Hepatocyte (in vitro differentiated cells): ENCODE data around the gene QRFP. TPM values are rescaled to one million over a fixed set of nuclear protein-coding genes. Genes with fewer than 3 reads are reported as not detected.
A peak's percentile ranks its signal among the peaks of the same experiment; 100 is the strongest.

Experiments
- DNase-seq: peaks from one replicate; pipeline ENCODE4 v3.0.0-alpha.2; 2016; ENCODE audit warnings: low spot score
- H2AFZ ChIP-seq: fragments of 200-600 bp; sonication (generic); 2 replicates; pipeline ENCODE4 v1.6.0; 2016; ENCODE audit warnings: antibody characterized with exemption, mild to moderate bottlenecking
- H3K27ac ChIP-seq: fragments of 200-600 bp; sonication (generic); 2 replicates; pipeline ENCODE4 v1.5.1; 2016; ENCODE audit warnings: mild to moderate bottlenecking
- H3K27me3 ChIP-seq: fragments of 200-600 bp; sonication (generic); 2 replicates; pipeline ENCODE4 v1.6.1; 2016
- H3K36me3 ChIP-seq: fragments of 200-600 bp; sonication (generic); replicated peaks from 2 replicates; pipeline ENCODE4 v1.5.1; 2016; ENCODE audit warnings: low read depth; ENCODE audit not compliant: insufficient read depth
- H3K4me1 ChIP-seq: fragments of 200-600 bp; sonication (generic); 2 replicates; pipeline ENCODE4 v1.5.1; 2016; ENCODE audit warnings: mild to moderate bottlenecking, moderate library complexity; ENCODE audit not compliant: insufficient read depth
- H3K4me2 ChIP-seq: fragments of 200-600 bp; sonication (generic); 2 replicates; pipeline ENCODE4 v1.6.0; 2016
- H3K4me3 ChIP-seq: fragments of 200-600 bp; sonication (generic); 2 replicates; pipeline ENCODE4 v1.5.1; 2016; ENCODE audit warnings: mild to moderate bottlenecking
- H3K79me2 ChIP-seq: fragments of 200-600 bp; sonication (generic); 2 replicates; pipeline ENCODE4 v1.6.0; 2017; ENCODE audit warnings: mild to moderate bottlenecking
- H3K9me2 ChIP-seq: fragments of 200-600 bp; sonication (generic); replicated peaks from 2 replicates; pipeline ENCODE4 v1.6.0; 2017; ENCODE audit warnings: mild to moderate bottlenecking; ENCODE audit not compliant: insufficient read depth
- H3K9me3 ChIP-seq: fragments of 200-600 bp; sonication (generic); 2 replicates; pipeline ENCODE4 v1.5.1; 2016; ENCODE audit warnings: low read depth, mild to moderate bottlenecking
- H4K20me1 ChIP-seq: fragments of 200-600 bp; sonication (generic); 2 replicates; pipeline ENCODE4 v1.6.0; 2016; ENCODE audit warnings: mild to moderate bottlenecking; ENCODE audit not compliant: insufficient read depth, poor library complexity, severe bottlenecking
- EZH2 ChIP-seq: fragments of 200-600 bp; sonication (generic); IDR thresholded peaks from 2 replicates; pipeline ENCODE4 v1.6.1; 2016; ENCODE audit warnings: antibody characterized with exemption, mild to moderate bottlenecking, borderline replicate concordance
- EZH2phosphoT487 ChIP-seq: fragments of 200-600 bp; sonication (generic); IDR thresholded peaks from one replicate; pipeline ENCODE4 v1.6.1; 2018; ENCODE audit warnings: antibody characterized with exemption, mild to moderate bottlenecking, low read depth, moderate library complexity; ENCODE audit not compliant: unreplicated experiment, severe bottlenecking
- WGBS: methylation state at CpG from one replicate; pipeline ENCODE4 v1.1.6; 2016; ENCODE audit warnings: low lambda C conversion rate; ENCODE audit errors: missing lambda C conversion rate; 5-methylcytosine and 5-hydroxymethylcytosine counted together
- polyA plus RNA-seq: library from polyadenylated mRNA; unstranded; fragments of >200 nt; fragmentation: Nextera tagmentation; extraction: Ambion mirVana; gene quantifications from 2 replicates; pipeline ENCODE4 v1.2.1, GENCODE V29; 2016
- total RNA-seq: library from RNA; depleted of rRNA; stranded (reverse); fragments of >200 nt; gene quantifications from 2 replicates; pipeline ENCODE4 v1.2.3, GENCODE V29; 2014
- TF ChIP-seq, protein P1 (sequence below): fragments of 200-600 bp; sonication (generic); IDR thresholded peaks from 2 replicates; pipeline ENCODE4 v1.5.1; 2016; ENCODE audit warnings: antibody characterized with exemption, mild to moderate bottlenecking; ENCODE audit not compliant: poor library complexity

QRFP gene
- total and polyA plus RNA-seq, 2 experiments from 2014 or later: 0.21 TPM; not detected in 1

DNA sequence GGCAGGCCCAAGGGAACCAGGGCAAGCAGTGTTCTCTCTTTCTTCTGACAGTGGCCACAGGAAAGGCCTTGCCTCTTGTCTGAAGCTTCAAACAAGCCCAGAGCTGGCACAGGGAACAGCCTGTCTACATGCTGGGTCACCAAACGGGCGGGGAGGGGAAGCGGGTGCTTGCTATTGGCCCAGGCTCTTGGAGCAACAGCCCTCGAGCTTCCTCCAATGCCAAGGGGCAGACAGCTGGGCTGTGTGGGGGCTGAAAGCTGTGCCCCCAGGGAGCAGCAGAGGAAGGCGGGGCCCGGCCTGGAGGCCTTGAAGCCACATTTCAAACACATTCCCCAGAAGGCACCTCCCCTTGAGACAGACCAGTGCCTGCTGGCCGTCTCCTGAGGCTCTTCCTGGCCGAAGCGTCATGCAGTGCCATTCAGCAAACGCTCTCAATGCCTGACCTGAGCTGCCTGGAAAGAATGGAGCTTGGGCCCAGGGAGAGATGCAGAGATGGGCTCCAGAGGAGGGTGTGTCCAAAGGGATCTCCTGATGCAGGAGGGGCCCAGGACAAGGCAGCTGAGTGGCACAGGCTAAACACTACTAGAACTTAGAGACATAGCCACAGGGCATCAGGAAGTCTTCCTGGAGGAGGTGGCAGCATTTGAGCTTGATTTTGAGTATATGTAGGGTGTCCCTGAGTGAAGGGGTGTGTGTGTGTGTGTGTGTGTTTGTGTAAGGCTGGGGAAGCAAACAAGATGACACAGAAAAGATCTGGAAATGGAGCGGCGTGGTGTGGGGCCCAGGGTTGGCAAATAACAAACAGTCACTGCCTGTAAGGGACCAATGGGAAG, 39.9 kb upstream of the QRFP start:
- peaks cover 19% of the 10 kb centered on the region for H3K4me1 ChIP-seq
- no peak overlapping the region for H3K27ac ChIP-seq
- WGBS: 64% methylated on average over 12 of the region's 12 CpGs
- TF ChIP-seq EZH2: no peak
- TF ChIP-seq, protein P1, sequence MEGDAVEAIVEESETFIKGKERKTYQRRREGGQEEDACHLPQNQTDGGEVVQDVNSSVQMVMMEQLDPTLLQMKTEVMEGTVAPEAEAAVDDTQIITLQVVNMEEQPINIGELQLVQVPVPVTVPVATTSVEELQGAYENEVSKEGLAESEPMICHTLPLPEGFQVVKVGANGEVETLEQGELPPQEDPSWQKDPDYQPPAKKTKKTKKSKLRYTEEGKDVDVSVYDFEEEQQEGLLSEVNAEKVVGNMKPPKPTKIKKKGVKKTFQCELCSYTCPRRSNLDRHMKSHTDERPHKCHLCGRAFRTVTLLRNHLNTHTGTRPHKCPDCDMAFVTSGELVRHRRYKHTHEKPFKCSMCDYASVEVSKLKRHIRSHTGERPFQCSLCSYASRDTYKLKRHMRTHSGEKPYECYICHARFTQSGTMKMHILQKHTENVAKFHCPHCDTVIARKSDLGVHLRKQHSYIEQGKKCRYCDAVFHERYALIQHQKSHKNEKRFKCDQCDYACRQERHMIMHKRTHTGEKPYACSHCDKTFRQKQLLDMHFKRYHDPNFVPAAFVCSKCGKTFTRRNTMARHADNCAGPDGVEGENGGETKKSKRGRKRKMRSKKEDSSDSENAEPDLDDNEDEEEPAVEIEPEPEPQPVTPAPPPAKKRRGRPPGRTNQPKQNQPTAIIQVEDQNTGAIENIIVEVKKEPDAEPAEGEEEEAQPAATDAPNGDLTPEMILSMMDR: no peak
- TF ChIP-seq EZH2phosphoT487: no peak
- H3K4me3 ChIP-seq: no peak overlapping the region
- DNase-seq: peak; percentile 53
- H3K36me3 ChIP-seq: no peaks in the 10 kb centered on the region
- H3K9me2 ChIP-seq: no peaks in the 10 kb centered on the region
- H3K4me2 ChIP-seq: no peak overlapping the region
- H2AFZ ChIP-seq: no peak overlapping the region
- H3K9me3 ChIP-seq: no peaks in the 10 kb centered on the region
- no peaks in the 10 kb centered on the region for H3K79me2 ChIP-seq
- peaks cover 65% of the 10 kb centered on the region for H3K27me3 ChIP-seq
- no peaks in the 10 kb centered on the region for H4K20me1 ChIP-seq

DNA sequence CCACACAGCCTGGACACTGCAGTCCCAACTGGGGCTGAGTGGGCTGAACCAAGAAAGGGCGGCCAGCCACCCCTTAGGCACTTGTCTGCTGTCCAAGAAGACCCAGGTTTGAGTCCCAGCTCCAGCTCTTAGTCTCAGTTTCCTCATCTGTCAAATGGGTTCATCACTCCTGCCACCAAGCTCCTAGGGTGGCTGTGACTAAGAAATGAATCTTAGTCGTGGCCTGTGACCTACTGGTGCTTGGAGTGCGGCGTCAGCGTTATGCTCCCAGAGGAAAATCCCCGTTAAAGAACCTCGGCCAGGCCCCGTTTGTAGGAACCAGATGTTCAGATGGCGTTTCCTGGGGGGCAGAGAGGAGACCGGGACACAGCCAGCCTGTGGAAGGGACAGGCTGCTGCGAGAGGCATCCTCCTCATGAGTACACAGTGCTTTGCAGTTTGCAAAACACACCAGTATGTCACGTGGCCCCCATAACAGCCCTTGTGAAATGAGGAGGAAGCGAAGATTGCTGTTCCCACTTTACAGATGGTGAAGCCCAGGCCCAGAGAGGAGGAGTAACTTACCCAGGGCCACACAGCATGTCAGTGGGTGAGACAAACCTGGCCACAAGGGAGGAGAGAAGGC, 39.1 kb upstream of the QRFP start:
- Histone ChIP-seq H3K9me2 (no peaks in the 10 kb centered on the region), H3K79me2 (no peaks in the 10 kb centered on the region), H2AFZ (no peak overlapping the region), H3K9me3 (no peaks in the 10 kb centered on the region), H3K4me2 (no peak overlapping the region), H3K4me3 (no peak overlapping the region), H3K27me3 (peaks cover 58% of the 10 kb centered on the region), H3K4me1 (peaks cover 21% of the 10 kb centered on the region), H4K20me1 (no peaks in the 10 kb centered on the region), H3K36me3 (no peaks in the 10 kb centered on the region), H3K27ac (no peak overlapping the region)
- WGBS: 89% methylated on average over 13 of the region's 13 CpGs
- no peak for DNase-seq
- TF ChIP-seq EZH2: no peak
- TF ChIP-seq, protein P1: no peak
- no peak for TF ChIP-seq EZH2phosphoT487

DNA sequence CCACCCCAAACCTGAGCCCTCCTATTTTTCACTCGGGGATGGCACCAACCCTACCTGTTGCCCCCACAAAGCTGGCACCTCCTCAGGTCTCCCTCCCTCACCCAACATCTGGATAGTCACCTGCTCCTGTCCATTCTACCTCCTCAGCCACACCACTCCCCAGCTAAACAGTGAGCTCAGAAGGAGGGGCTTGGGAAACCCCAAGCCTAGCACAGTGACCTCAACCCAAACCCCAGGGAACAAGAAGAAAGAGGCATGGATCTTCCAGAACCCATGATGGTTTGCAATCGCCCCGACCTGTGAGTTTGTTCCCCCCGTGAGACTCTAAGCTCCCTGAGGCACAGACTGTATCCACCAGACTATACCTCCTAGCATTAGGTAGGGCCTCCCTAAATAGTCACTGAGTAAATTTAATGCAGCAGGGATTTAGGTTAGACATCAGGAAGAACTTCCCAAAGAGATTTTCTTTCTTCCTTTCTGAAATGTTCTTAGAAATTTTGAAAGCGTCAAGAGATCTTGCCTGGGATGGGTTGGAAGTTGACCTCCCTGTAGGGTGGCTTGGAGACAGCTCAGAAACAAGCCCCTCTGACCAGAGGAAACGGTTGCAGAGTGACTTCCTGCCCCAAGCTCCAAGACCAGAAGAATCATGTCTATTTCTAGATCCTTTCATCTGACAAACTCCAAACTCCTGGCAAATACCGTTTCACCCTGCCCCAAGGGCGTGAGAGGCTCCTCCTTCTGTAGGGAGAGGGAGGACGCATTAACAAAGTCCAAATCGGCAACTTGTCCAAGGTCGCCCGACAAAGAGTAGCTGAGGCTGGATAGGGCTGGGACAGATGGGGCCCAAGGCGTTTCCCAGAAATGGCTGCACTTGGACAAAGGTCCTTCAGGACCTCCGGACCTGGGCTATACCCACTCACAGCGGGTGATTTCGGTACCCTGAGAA, 38.4 kb upstream of the QRFP start:
- H2AFZ ChIP-seq: no peak overlapping the region
- no peaks in the 10 kb centered on the region for H3K79me2 ChIP-seq
- no peak overlapping the region for H3K4me2 ChIP-seq
- no peak overlapping the region for H3K27ac ChIP-seq
- H3K36me3 ChIP-seq: no peaks in the 10 kb centered on the region
- no peaks in the 10 kb centered on the region for H3K9me2 ChIP-seq
- H3K4me1 ChIP-seq: peaks cover 21% of the 10 kb centered on the region
- WGBS: 82% methylated on average over 16 of the region's 16 CpGs
- DNase-seq: no peak
- H3K4me3 ChIP-seq: no peak overlapping the region
- H3K9me3 ChIP-seq: no peaks in the 10 kb centered on the region
- TF ChIP-seq EZH2: no peak
- no peak for TF ChIP-seq EZH2phosphoT487
- TF ChIP-seq, protein P1: no peak
- no peaks in the 10 kb centered on the region for H4K20me1 ChIP-seq
- peaks cover 51% of the 10 kb centered on the region for H3K27me3 ChIP-seq
